Skeletal muscle cell (primary cell): Measurements from ENCODE around the gene RET.
"Not testable (repeated sequence)": the region's sequence is repeated elsewhere in the genome, so short reads cannot be mapped to it uniquely, and the experiment has no call there.

Experiments used
- DNase-seq: peaks from one replicate; pipeline ENCODE4 v3.0.0-alpha.2; 2010; ENCODE audit warnings: low read depth
- H3K4me3 ChIP-seq: 2 replicates; pipeline ENCODE4 v1.5.1; 2011; ENCODE audit warnings: low read depth, mild to moderate bottlenecking, control low read depth, low read length, moderate library complexity

The RET gene

GRCh38 chr10:43145936-43146335 lies 69.1 kb downstream of the RET start:
- not testable (repeated sequence) for DNase-seq, H3K4me3 ChIP-seq

- no peak for DNase-seq
Measured at GRCh38 chr10:43151371-43151770, 74.5 kb downstream of the RET start.

GRCh38 chr10:43153901-43154300 lies 77.0 kb downstream of the RET start:
- H3K4me3 ChIP-seq, result no peak overlapping the region

More at GRCh38 chr10:43151371-43151770, 74.5 kb downstream of the RET start:
- H3K4me3 ChIP-seq, result no peak overlapping the region

GRCh38 chr10:43155221-43155620 lies 78.4 kb downstream of the RET start:
- H3K4me3 ChIP-seq, result no peak overlapping the region
- no peak for DNase-seq

More at GRCh38 chr10:43153901-43154300, 77.0 kb downstream of the RET start:
- DNase-seq, result no peak

- H3K4me3 ChIP-seq, result no peak overlapping the region
- no peak for DNase-seq
Measured at GRCh38 chr10:43155741-43156140, 78.9 kb downstream of the RET start.

- DNase-seq, result no peak
- H3K4me3 ChIP-seq, result no peak overlapping the region
Measured at GRCh38 chr10:43156590-43157341, 79.9 kb downstream of the RET start.

GRCh38 chr10:43158636-43159035 lies 81.8 kb downstream of the RET start:
- H3K4me3 ChIP-seq, result no peak overlapping the region

GRCh38 chr10:43160046-43160920 lies 83.4 kb downstream of the RET start:
- no peak overlapping the region for H3K4me3 ChIP-seq
- DNase-seq, result peak; percentile 51

More at GRCh38 chr10:43158636-43159035, 81.8 kb downstream of the RET start:
- no peak for DNase-seq

GRCh38 chr10:43160921-43161255 lies 84.0 kb downstream of the RET start:
- DNase-seq, result no peak
- no peak overlapping the region for H3K4me3 ChIP-seq

GRCh38 chr10:43162604-43163003 lies 85.7 kb downstream of the RET start:
- DNase-seq, result no peak
- H3K4me3 ChIP-seq, result no peak overlapping the region

GRCh38 chr10:43166207-43166879 lies 89.5 kb downstream of the RET start:
- no peak for DNase-seq

GRCh38 chr10:43166880-43167497 lies 90.1 kb downstream of the RET start:
- no peak for DNase-seq
- no peak overlapping the region for H3K4me3 ChIP-seq

More at GRCh38 chr10:43166207-43166879, 89.5 kb downstream of the RET start:
- H3K4me3 ChIP-seq, result no peak overlapping the region

- no peak overlapping the region for H3K4me3 ChIP-seq
- no peak for DNase-seq
Measured at GRCh38 chr10:43167498-43167889, 90.6 kb downstream of the RET start.

- no peak for DNase-seq
- no peak overlapping the region for H3K4me3 ChIP-seq
Measured at GRCh38 chr10:43170491-43170890, 93.6 kb downstream of the RET start.

- no peak overlapping the region for H3K4me3 ChIP-seq
- DNase-seq, result no peak
Measured at GRCh38 chr10:43172645-43173044, 95.8 kb downstream of the RET start.

GRCh38 chr10:43173120-43173519 lies 96.3 kb downstream of the RET start:
- DNase-seq, result no peak
- no peak overlapping the region for H3K4me3 ChIP-seq

GRCh38 chr10:43174969-43175368 lies 98.1 kb downstream of the RET start:
- no peak for DNase-seq
- H3K4me3 ChIP-seq, result no peak overlapping the region

- H3K4me3 ChIP-seq, result no peak overlapping the region
- DNase-seq, result no peak
Measured at GRCh38 chr10:43176271-43176670, 99.4 kb downstream of the RET start.

- no peak for DNase-seq
- H3K4me3 ChIP-seq, result no peak overlapping the region
Measured at GRCh38 chr10:43177595-43177994, 100.7 kb downstream of the RET start.
